ENCODE measurements around the gene CALML6.
A peak's percentile ranks its signal among the peaks of the same experiment; 100 is the strongest.

Gene CALML6

GRCh38 chr1:1942753-1943656 is 27.9 kb downstream of the CALML6 start:
- no peak for DNase-seq (ENCODE audit: low read depth in 2 of 2)

- DNase-seq (ENCODE audit: low read depth in 2 of 2) = no peak
Measured at GRCh38 chr1:1943834-1944570, 28.9 kb downstream of the CALML6 start.

- no peak for DNase-seq (ENCODE audit: low read depth in 2 of 2)
Measured at GRCh38 chr1:1945782-1946393, 30.8 kb downstream of the CALML6 start.

- DNase-seq (ENCODE audit: low read depth in 2 of 2) = no peak
Measured at GRCh38 chr1:1946540-1946939, 31.5 kb downstream of the CALML6 start.

- DNase-seq (ENCODE audit: low read depth in 2 of 2) = no peak
Measured at GRCh38 chr1:1947493-1947892, 32.4 kb downstream of the CALML6 start.

- DNase-seq (ENCODE audit: low read depth in 2 of 2) = no peak
Measured at GRCh38 chr1:1948783-1949182, 33.7 kb downstream of the CALML6 start.

- DNase-seq (ENCODE audit: low read depth in 2 of 2) = no peak
Measured at GRCh38 chr1:1950940-1951339, 35.9 kb downstream of the CALML6 start.

GRCh38 chr1:1954015-1954414 is 39.0 kb downstream of the CALML6 start:
- DNase-seq (ENCODE audit: low read depth in 2 of 2) = no peak

- no peak for DNase-seq (ENCODE audit: low read depth in 2 of 2)
Measured at GRCh38 chr1:1954831-1955441, 39.9 kb downstream of the CALML6 start.

GRCh38 chr1:1955621-1956094 is 40.6 kb downstream of the CALML6 start:
- DNase-seq (ENCODE audit: low read depth in 2 of 2) = no peak

GRCh38 chr1:1956101-1956500 is 41.0 kb downstream of the CALML6 start:
- DNase-seq (ENCODE audit: low read depth in 2 of 2) = no peak

- DNase-seq (ENCODE audit: low read depth in 2 of 2) = no peak
Measured at GRCh38 chr1:1956586-1957532, 41.8 kb downstream of the CALML6 start.

GRCh38 chr1:1957533-1957961 is 42.5 kb downstream of the CALML6 start:
- no peak for DNase-seq (ENCODE audit: low read depth in 2 of 2)

- no peak for DNase-seq (ENCODE audit: low read depth in 2 of 2)
Measured at GRCh38 chr1:1958071-1958541, 43.0 kb downstream of the CALML6 start.

- no peak for DNase-seq (ENCODE audit: low read depth in 2 of 2)
Measured at GRCh38 chr1:1959459-1959839, 44.4 kb downstream of the CALML6 start.

GRCh38 chr1:1959840-1960479 is 44.9 kb downstream of the CALML6 start:
- peak; percentile 22 to 33 for DNase-seq (ENCODE audit: low read depth in 2 of 2)

GRCh38 chr1:1960480-1961196 is 45.6 kb downstream of the CALML6 start:
- no peak for DNase-seq (ENCODE audit: low read depth in 2 of 2)

GRCh38 chr1:1962752-1963151 is 47.7 kb downstream of the CALML6 start:
- no peak for DNase-seq (ENCODE audit: low read depth in 2 of 2)

GRCh38 chr1:1963570-1963969 is 48.5 kb downstream of the CALML6 start:
- no peak for DNase-seq (ENCODE audit: low read depth in 2 of 2)

Data from fibroblast of skin of left biceps (primary cell).